ENCODE data around the gene CP. TPM values are rescaled to one million over a fixed set of nuclear protein-coding genes. Genes with fewer than 3 reads are reported as not detected.

CP gene
- total and polyA plus RNA-seq, 9 of the 15 experiments (the other 6 are each of a cell fraction or from before 2014, with no cell fraction given) = 0.30 to 0.75 TPM; not detected in 7

GRCh38 chr3:149270180-149270579 lies 48.6 kb upstream of the CP start:
- CTCF ChIA-PET (ENCODE audit: low intra/inter-chr PET ratio) = interaction anchor here (0.5 to 6.7 kb wide), 3 partner anchors 64 to 315 kb away, joined by 3 to 210 read pairs (median 3); no protein-coding TSS in a partner anchor
- TF ChIP-seq TRIM28 (IDR thresholded peaks at IDR 0.05) (no peak), ZNF23 (CRISPR knock-in tag; IDR thresholded peaks at IDR 0.05) (no peak), ZNF57 (CRISPR knock-in tag; IDR thresholded peaks at IDR 0.05) (no peak), ATF7 (IDR thresholded peaks at IDR 0.05) (peak; percentile 30; the same call in 1 of the 2 replicates), KHSRP (IDR thresholded peaks at IDR 0.05) (no peak), JUN (IDR thresholded peaks at IDR 0.05; ENCODE audit: borderline replicate concordance, low read depth, low read length) (no peak), JUN (CRISPR knock-in tag; IDR thresholded peaks at IDR 0.05; ENCODE audit: borderline replicate concordance) (no peak), E2F8 (IDR thresholded peaks at IDR 0.05; ENCODE audit: low read depth, partially characterized antibody) (no peak), GTF2B (IDR thresholded peaks at IDR 0.05; ENCODE audit: extremely low read depth, insufficient read length) (no peak), ATF3 (IDR thresholded peaks at IDR 0.05) (peak; percentile 77), ATF3 (CRISPR knock-in tag; conservative IDR thresholded peaks at IDR 0.05) (no peak), KLF6 (CRISPR knock-in tag; IDR thresholded peaks at IDR 0.05; ENCODE audit: borderline replicate concordance) (no peak), SMARCE1 (IDR thresholded peaks at IDR 0.05) (no peak), TAF15 (IDR thresholded peaks at IDR 0.05; ENCODE audit: low read depth, low read length) (no peak)
- TF ChIP-seq, protein P1, sequence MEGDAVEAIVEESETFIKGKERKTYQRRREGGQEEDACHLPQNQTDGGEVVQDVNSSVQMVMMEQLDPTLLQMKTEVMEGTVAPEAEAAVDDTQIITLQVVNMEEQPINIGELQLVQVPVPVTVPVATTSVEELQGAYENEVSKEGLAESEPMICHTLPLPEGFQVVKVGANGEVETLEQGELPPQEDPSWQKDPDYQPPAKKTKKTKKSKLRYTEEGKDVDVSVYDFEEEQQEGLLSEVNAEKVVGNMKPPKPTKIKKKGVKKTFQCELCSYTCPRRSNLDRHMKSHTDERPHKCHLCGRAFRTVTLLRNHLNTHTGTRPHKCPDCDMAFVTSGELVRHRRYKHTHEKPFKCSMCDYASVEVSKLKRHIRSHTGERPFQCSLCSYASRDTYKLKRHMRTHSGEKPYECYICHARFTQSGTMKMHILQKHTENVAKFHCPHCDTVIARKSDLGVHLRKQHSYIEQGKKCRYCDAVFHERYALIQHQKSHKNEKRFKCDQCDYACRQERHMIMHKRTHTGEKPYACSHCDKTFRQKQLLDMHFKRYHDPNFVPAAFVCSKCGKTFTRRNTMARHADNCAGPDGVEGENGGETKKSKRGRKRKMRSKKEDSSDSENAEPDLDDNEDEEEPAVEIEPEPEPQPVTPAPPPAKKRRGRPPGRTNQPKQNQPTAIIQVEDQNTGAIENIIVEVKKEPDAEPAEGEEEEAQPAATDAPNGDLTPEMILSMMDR (IDR thresholded peaks at IDR 0.05 in 2 of 3, conservative IDR thresholded peaks at IDR 0.05 in 1 of 3; ENCODE audit: insufficient read depth in 2 of 3, low read depth in 1 of 3, low read length in 3 of 3) = no peak
- H3K9ac ChIP-seq (ENCODE audit: insufficient read depth in 1 of 2, low read depth in 2 of 2, low read length in 2 of 2) = no peak overlapping the region
- BruUV-seq (replicated peaks) = no TSS peak
- 0% methylated on average over 2 of the region's 2 CpGs for WGBS (ENCODE audit: insufficient coverage, low coverage, missing lambda C conversion rate)
- H3K27ac ChIP-seq (ENCODE audit: extremely low read depth, low read depth, low read length) = no peak overlapping the region
- in situ Hi-C loops (cut with MboI) (loop anchor here (5.0 kb wide), 2 partner anchors 153 to 313 kb away; no protein-coding TSS in a partner anchor), intact Hi-C loops (cut with micrococcal nuclease) (loop anchor here (5.0 kb wide), 1 partner anchor 408 kb away; no protein-coding TSS in a partner anchor)
- no peaks in the 10 kb centered on the region for H4K20me1 ChIP-seq (replicated peaks; ENCODE audit: control insufficient read depth, insufficient read depth, low read length)
- H3K9me3 ChIP-seq (replicated peaks; ENCODE audit: control insufficient read depth, insufficient read depth, low read depth, low read length) = no peaks in the 10 kb centered on the region
- no peaks in the 10 kb centered on the region for H3K4me1 ChIP-seq (replicated peaks in 1 of 2; ENCODE audit: control insufficient read depth in 2 of 2, insufficient read depth in 2 of 2, low read length in 2 of 2)
- no peaks in the 10 kb centered on the region for H3K9me1 ChIP-seq (ENCODE audit: control insufficient read depth, insufficient read depth, low read length)
- no peak overlapping the region for H3K4me3 ChIP-seq
- no peak overlapping the region for H2AFZ ChIP-seq (ENCODE audit: low read depth, low read length)
- no peaks in the 10 kb centered on the region for H3K36me3 ChIP-seq (ENCODE audit: control insufficient read depth, insufficient read depth, low read length)
- ATAC-seq (no peak), DNase-seq (ENCODE audit: extremely low read depth in 1 of 4, low spot score in 3 of 4) (no peak), FAIRE-seq (no peak)
- no peak overlapping the region for H3K4me2 ChIP-seq (ENCODE audit: insufficient read depth, low read length)
- H3K27me3 ChIP-seq (ENCODE audit: control insufficient read depth in 2 of 2, insufficient read depth in 2 of 2, low read length in 2 of 2) = peaks cover 2 to 4% of the 10 kb centered on the region in 2 experiments; a peak in 1 of 5 replicates
- POLR2A ChIA-PET = no interaction called here
- H3K79me2 ChIP-seq (ENCODE audit: control insufficient read depth, insufficient read depth, low read length) = no peaks in the 10 kb centered on the region
